ENCODE data around the gene VENTX. TPM values are rescaled to one million over a fixed set of nuclear protein-coding genes. Genes with fewer than 3 reads are reported as not detected.

VENTX gene
- total RNA-seq, 1 experiment from 2014 or later = not detected

GRCh38 chr10:133279326-133280226 is 41.9 kb downstream of the VENTX start:
- BruUV-seq (replicated peaks) = no TSS peak
- DNase-seq = no peak
- intact Hi-C loops (cut with micrococcal nuclease; ENCODE audit: unreplicated experiment) = no loop called here
- Mint-ChIP-seq H3K9me3 (ENCODE audit: low read depth, unreplicated experiment) (no peaks in the 10 kb centered on the region), H3K27ac (ENCODE audit: unreplicated experiment) (no peak overlapping the region), H3K4me3 (ENCODE audit: low read depth, unreplicated experiment) (no peak overlapping the region), H3K27me3 (ENCODE audit: unreplicated experiment) (no peaks in the 10 kb centered on the region), H3K4me1 (ENCODE audit: low read depth, unreplicated experiment) (peaks cover 10% of the 10 kb centered on the region), H3K36me3 (ENCODE audit: insufficient read depth, unreplicated experiment) (peaks cover 33% of the 10 kb centered on the region)
- TF ChIP-seq, protein P1, sequence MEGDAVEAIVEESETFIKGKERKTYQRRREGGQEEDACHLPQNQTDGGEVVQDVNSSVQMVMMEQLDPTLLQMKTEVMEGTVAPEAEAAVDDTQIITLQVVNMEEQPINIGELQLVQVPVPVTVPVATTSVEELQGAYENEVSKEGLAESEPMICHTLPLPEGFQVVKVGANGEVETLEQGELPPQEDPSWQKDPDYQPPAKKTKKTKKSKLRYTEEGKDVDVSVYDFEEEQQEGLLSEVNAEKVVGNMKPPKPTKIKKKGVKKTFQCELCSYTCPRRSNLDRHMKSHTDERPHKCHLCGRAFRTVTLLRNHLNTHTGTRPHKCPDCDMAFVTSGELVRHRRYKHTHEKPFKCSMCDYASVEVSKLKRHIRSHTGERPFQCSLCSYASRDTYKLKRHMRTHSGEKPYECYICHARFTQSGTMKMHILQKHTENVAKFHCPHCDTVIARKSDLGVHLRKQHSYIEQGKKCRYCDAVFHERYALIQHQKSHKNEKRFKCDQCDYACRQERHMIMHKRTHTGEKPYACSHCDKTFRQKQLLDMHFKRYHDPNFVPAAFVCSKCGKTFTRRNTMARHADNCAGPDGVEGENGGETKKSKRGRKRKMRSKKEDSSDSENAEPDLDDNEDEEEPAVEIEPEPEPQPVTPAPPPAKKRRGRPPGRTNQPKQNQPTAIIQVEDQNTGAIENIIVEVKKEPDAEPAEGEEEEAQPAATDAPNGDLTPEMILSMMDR (IDR thresholded peaks at IDR 0.05; ENCODE audit: unreplicated experiment) = no peak
- CTCF ChIA-PET = no interaction called here

DNA sequence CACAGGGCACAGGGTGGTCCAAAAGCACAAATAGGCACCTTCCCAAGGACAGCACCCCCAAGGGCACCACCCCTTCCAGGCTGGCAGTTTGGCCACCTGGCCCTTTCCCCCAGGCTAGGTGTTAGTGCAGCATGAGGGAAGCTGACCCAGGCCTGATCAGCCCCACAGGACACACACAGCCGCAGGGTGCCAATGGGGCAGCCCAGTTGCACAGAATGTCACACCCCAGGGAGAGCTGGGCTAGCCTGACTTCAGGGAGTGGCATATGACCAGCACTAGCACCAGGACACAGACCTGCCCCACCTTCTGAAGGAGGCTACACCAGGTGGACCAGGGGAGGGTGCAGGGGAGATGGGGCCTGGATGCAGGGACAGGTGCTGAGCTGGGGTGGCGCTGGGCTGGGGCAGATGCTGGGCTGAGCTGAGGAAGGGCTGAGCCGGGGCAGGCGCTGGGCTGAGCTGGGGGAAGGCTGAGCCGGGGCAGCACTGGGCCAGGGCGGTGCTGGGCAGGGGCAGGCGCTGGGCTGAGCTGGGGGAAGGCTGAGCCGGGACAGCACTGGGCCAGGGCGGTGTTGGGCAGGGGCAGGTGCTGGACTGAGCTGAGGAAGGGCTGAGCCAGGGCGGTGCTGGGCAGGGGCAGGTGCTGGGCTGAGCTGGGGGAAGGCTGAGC is 42.9 kb downstream of the VENTX start:
- BruUV-seq (replicated peaks) = no TSS peak
- Mint-ChIP-seq H3K4me3 (ENCODE audit: low read depth, unreplicated experiment) (no peak overlapping the region), H3K36me3 (ENCODE audit: insufficient read depth, unreplicated experiment) (peaks cover 32% of the 10 kb centered on the region), H3K27ac (ENCODE audit: unreplicated experiment) (no peak overlapping the region), H3K9me3 (ENCODE audit: low read depth, unreplicated experiment) (no peaks in the 10 kb centered on the region), H3K4me1 (ENCODE audit: low read depth, unreplicated experiment) (peaks cover 10% of the 10 kb centered on the region), H3K27me3 (ENCODE audit: unreplicated experiment) (no peaks in the 10 kb centered on the region)
- CTCF ChIA-PET = no interaction called here
- intact Hi-C loops (cut with micrococcal nuclease; ENCODE audit: unreplicated experiment) = no loop called here
- no peak for DNase-seq
- TF ChIP-seq, protein P1 (IDR thresholded peaks at IDR 0.05; ENCODE audit: unreplicated experiment) = no peak

GRCh38 chr10:133281084-133281483 is 43.4 kb downstream of the VENTX start:
- no peak for DNase-seq
- CTCF ChIA-PET = no interaction called here
- TF ChIP-seq, protein P1 (IDR thresholded peaks at IDR 0.05; ENCODE audit: unreplicated experiment) = no peak
- Mint-ChIP-seq H3K27ac (ENCODE audit: unreplicated experiment) (no peak overlapping the region), H3K27me3 (ENCODE audit: unreplicated experiment) (no peaks in the 10 kb centered on the region), H3K9me3 (ENCODE audit: low read depth, unreplicated experiment) (no peaks in the 10 kb centered on the region), H3K36me3 (ENCODE audit: insufficient read depth, unreplicated experiment) (peaks cover 29% of the 10 kb centered on the region), H3K4me3 (ENCODE audit: low read depth, unreplicated experiment) (no peak overlapping the region), H3K4me1 (ENCODE audit: low read depth, unreplicated experiment) (peaks cover 10% of the 10 kb centered on the region)
- BruUV-seq (replicated peaks) = no TSS peak
- intact Hi-C loops (cut with micrococcal nuclease; ENCODE audit: unreplicated experiment) = no loop called here

- peaks cover 32% of the 10 kb centered on the region for H3K36me3 Mint-ChIP-seq (ENCODE audit: insufficient read depth, unreplicated experiment)
- BruUV-seq (replicated peaks) = no TSS peak
- intact Hi-C loops (cut with micrococcal nuclease; ENCODE audit: unreplicated experiment) = no loop called here
- no peaks in the 10 kb centered on the region for H3K27me3 Mint-ChIP-seq (ENCODE audit: unreplicated experiment)
- H3K9me3 Mint-ChIP-seq (ENCODE audit: low read depth, unreplicated experiment) = no peaks in the 10 kb centered on the region
- no peak overlapping the region for H3K4me3 Mint-ChIP-seq (ENCODE audit: low read depth, unreplicated experiment)
- TF ChIP-seq, protein P1 (IDR thresholded peaks at IDR 0.05; ENCODE audit: unreplicated experiment) = no peak
- H3K4me1 Mint-ChIP-seq (ENCODE audit: low read depth, unreplicated experiment) = peaks cover 10% of the 10 kb centered on the region
- DNase-seq = no peak
- CTCF ChIA-PET = no interaction called here
- H3K27ac Mint-ChIP-seq (ENCODE audit: unreplicated experiment) = no peak overlapping the region
Measured at GRCh38 chr10:133281628-133282372, 44.1 kb downstream of the VENTX start.

All from Calu3 (cell line).